OCI-LY1 (cell line): ENCODE data around the gene ADAMTSL2.

Experiments used
- CTCF ChIP-seq: fragments of 200-600 bp; sonication (generic), shearing (Covaris generic); IDR thresholded peaks from 2 replicates; pipeline ENCODE4 v1.5.1; 2017; ENCODE audit warnings: mild to moderate bottlenecking, antibody characterized with exemption, low read length, moderate library complexity, mixed read lengths
- EZH2 ChIP-seq: fragments of 200-600 bp; sonication (generic), shearing (Covaris generic); IDR thresholded peaks from 2 replicates; pipeline ENCODE4 v1.8.0; 2017; ENCODE audit warnings: borderline replicate concordance, mixed run types, mild to moderate bottlenecking, antibody characterized with exemption, low read length, moderate library complexity, mixed read lengths

GRCh38 chr9:133572821-133573361 is 38.4 kb downstream of the ADAMTSL2 start:
- no peak for TF ChIP-seq CTCF
- no peak for TF ChIP-seq EZH2
